Upper lobe of left lung (tissue), 4 donors: ENCODE results near the gene DENND4C.

Source experiments
- POLR2A ChIP-seq, 4 donors: fragments of 450-650 bp; IDR thresholded peaks; one replicate each; pipeline ENCODE4 v1.5.1; 2016 to 2017; ENCODE audit warnings: antibody characterized with exemption in 4 of 4, mild to moderate bottlenecking in 2 of 4
- TF ChIP-seq, protein P1 (sequence below), 6 experiments: fragments of 450-650 bp in 4 of 6; fragments of 200-600 bp in 2 of 6; sonication (generic) in 2 of 6; IDR thresholded peaks; one replicate each; pipeline ENCODE4 v1.5.1; 2016 to 2019; ENCODE audit warnings: antibody characterized with exemption in 6 of 6

- TF ChIP-seq, protein P1, sequence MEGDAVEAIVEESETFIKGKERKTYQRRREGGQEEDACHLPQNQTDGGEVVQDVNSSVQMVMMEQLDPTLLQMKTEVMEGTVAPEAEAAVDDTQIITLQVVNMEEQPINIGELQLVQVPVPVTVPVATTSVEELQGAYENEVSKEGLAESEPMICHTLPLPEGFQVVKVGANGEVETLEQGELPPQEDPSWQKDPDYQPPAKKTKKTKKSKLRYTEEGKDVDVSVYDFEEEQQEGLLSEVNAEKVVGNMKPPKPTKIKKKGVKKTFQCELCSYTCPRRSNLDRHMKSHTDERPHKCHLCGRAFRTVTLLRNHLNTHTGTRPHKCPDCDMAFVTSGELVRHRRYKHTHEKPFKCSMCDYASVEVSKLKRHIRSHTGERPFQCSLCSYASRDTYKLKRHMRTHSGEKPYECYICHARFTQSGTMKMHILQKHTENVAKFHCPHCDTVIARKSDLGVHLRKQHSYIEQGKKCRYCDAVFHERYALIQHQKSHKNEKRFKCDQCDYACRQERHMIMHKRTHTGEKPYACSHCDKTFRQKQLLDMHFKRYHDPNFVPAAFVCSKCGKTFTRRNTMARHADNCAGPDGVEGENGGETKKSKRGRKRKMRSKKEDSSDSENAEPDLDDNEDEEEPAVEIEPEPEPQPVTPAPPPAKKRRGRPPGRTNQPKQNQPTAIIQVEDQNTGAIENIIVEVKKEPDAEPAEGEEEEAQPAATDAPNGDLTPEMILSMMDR (IDR thresholded peaks at IDR 0.05): peak in 1 of 6 experiments; percentile 3
- no peak for TF ChIP-seq POLR2A (IDR thresholded peaks at IDR 0.05)
Measured at GRCh38 chr9:19379697-19380046, 149.2 kb downstream of the DENND4C start.
